ENCODE results near the gene UNG.
A peak's percentile ranks its signal among the peaks of the same experiment; 100 is the strongest.
"Not testable (repeated sequence)": the region's sequence is repeated elsewhere in the genome, so short reads cannot be mapped to it uniquely, and the experiment has no call there.

Gene UNG

GRCh38 chr12:109097435-109098182 lies at the start of gene UNG:
Gene UNG, plus strand, starts transcription at chr12:109097597. Its CDS starts 83 bp downstream, at chr12:109097680.
- in situ Hi-C loops (cut with HindIII; ENCODE audit: low pct_ligation_motif_present, low pct_unique_long_range_greater_than_20kb, low sequenced_read_pairs) = no loop called here
- peak; percentile 99 for DNase-seq

GRCh38 chr12:109048706-109049105 lies 48.7 kb upstream of the UNG start:
- DNase-seq; in situ Hi-C loops (cut with HindIII; ENCODE audit: low pct_ligation_motif_present, low pct_unique_long_range_greater_than_20kb, low sequenced_read_pairs): not testable (repeated sequence)

GRCh38 chr12:109049794-109050193 lies 47.6 kb upstream of the UNG start:
- in situ Hi-C loops (cut with HindIII; ENCODE audit: low pct_ligation_motif_present, low pct_unique_long_range_greater_than_20kb, low sequenced_read_pairs); DNase-seq: not testable (repeated sequence)

GRCh38 chr12:109052097-109052413 lies 45.3 kb upstream of the UNG start:
- in situ Hi-C loops (cut with HindIII; ENCODE audit: low pct_ligation_motif_present, low pct_unique_long_range_greater_than_20kb, low sequenced_read_pairs) = no loop called here
- no peak for DNase-seq

GRCh38 chr12:109052414-109053323 lies 44.7 kb upstream of the UNG start, which contains the start of gene USP30:
Gene USP30, plus strand, starts transcription at chr12:109052576. Its CDS starts 103 bp downstream, at chr12:109052679.
- in situ Hi-C loops (cut with HindIII; ENCODE audit: low pct_ligation_motif_present, low pct_unique_long_range_greater_than_20kb, low sequenced_read_pairs) = no loop called here
- DNase-seq = peak; percentile 91

GRCh38 chr12:109053382-109054123 lies 43.8 kb upstream of the UNG start:
- in situ Hi-C loops (cut with HindIII; ENCODE audit: low pct_ligation_motif_present, low pct_unique_long_range_greater_than_20kb, low sequenced_read_pairs) = no loop called here
- peak; percentile 39 for DNase-seq

- DNase-seq; in situ Hi-C loops (cut with HindIII; ENCODE audit: low pct_ligation_motif_present, low pct_unique_long_range_greater_than_20kb, low sequenced_read_pairs): not testable (repeated sequence)
These were observed 43.3 kb upstream of the UNG start for GRCh38 chr12:109054124-109054513.

GRCh38 chr12:109054520-109054919 lies 42.9 kb upstream of the UNG start:
- DNase-seq = no peak
- in situ Hi-C loops (cut with HindIII; ENCODE audit: low pct_ligation_motif_present, low pct_unique_long_range_greater_than_20kb, low sequenced_read_pairs) = no loop called here

- DNase-seq = no peak
- in situ Hi-C loops (cut with HindIII; ENCODE audit: low pct_ligation_motif_present, low pct_unique_long_range_greater_than_20kb, low sequenced_read_pairs) = no loop called here
These were observed 40.5 kb upstream of the UNG start for GRCh38 chr12:109056891-109057290.

- DNase-seq = no peak
- in situ Hi-C loops (cut with HindIII; ENCODE audit: low pct_ligation_motif_present, low pct_unique_long_range_greater_than_20kb, low sequenced_read_pairs) = no loop called here
These were observed 40.0 kb upstream of the UNG start for GRCh38 chr12:109057376-109057775.

GRCh38 chr12:109058773-109059172 lies 38.6 kb upstream of the UNG start:
- no peak for DNase-seq
- in situ Hi-C loops (cut with HindIII; ENCODE audit: low pct_ligation_motif_present, low pct_unique_long_range_greater_than_20kb, low sequenced_read_pairs) = no loop called here

- DNase-seq = no peak
These were observed 33.3 kb upstream of the UNG start for GRCh38 chr12:109064143-109064542.

GRCh38 chr12:109065154-109065852 lies 32.1 kb upstream of the UNG start:
- in situ Hi-C loops (cut with HindIII; ENCODE audit: low pct_ligation_motif_present, low pct_unique_long_range_greater_than_20kb, low sequenced_read_pairs) = no loop called here
- DNase-seq = peak; percentile 64

More at GRCh38 chr12:109064143-109064542, 33.3 kb upstream of the UNG start:
- in situ Hi-C loops (cut with HindIII; ENCODE audit: low pct_ligation_motif_present, low pct_unique_long_range_greater_than_20kb, low sequenced_read_pairs) = no loop called here

GRCh38 chr12:109065853-109066193 lies 31.6 kb upstream of the UNG start:
- no peak for DNase-seq
- in situ Hi-C loops (cut with HindIII; ENCODE audit: low pct_ligation_motif_present, low pct_unique_long_range_greater_than_20kb, low sequenced_read_pairs) = no loop called here

- in situ Hi-C loops (cut with HindIII; ENCODE audit: low pct_ligation_motif_present, low pct_unique_long_range_greater_than_20kb, low sequenced_read_pairs) = no loop called here
- DNase-seq = no peak
These were observed 27.8 kb upstream of the UNG start for GRCh38 chr12:109069307-109070271.

GRCh38 chr12:109074866-109075265 lies 22.5 kb upstream of the UNG start:
- in situ Hi-C loops (cut with HindIII; ENCODE audit: low pct_ligation_motif_present, low pct_unique_long_range_greater_than_20kb, low sequenced_read_pairs) = no loop called here
- no peak for DNase-seq

- in situ Hi-C loops (cut with HindIII; ENCODE audit: low pct_ligation_motif_present, low pct_unique_long_range_greater_than_20kb, low sequenced_read_pairs) = no loop called here
- no peak for DNase-seq
These were observed 14.6 kb upstream of the UNG start for GRCh38 chr12:109082751-109083150.

Data from ACHN (cell line).